ENCODE measurements around the gene CIAO3. TPM values are rescaled to one million over a fixed set of nuclear protein-coding genes. Genes with fewer than 3 reads are reported as not detected.

CIAO3 gene
- polyA plus RNA-seq, 4 donors = 15.8 to 31.2 (median 22.2) TPM

DNA sequence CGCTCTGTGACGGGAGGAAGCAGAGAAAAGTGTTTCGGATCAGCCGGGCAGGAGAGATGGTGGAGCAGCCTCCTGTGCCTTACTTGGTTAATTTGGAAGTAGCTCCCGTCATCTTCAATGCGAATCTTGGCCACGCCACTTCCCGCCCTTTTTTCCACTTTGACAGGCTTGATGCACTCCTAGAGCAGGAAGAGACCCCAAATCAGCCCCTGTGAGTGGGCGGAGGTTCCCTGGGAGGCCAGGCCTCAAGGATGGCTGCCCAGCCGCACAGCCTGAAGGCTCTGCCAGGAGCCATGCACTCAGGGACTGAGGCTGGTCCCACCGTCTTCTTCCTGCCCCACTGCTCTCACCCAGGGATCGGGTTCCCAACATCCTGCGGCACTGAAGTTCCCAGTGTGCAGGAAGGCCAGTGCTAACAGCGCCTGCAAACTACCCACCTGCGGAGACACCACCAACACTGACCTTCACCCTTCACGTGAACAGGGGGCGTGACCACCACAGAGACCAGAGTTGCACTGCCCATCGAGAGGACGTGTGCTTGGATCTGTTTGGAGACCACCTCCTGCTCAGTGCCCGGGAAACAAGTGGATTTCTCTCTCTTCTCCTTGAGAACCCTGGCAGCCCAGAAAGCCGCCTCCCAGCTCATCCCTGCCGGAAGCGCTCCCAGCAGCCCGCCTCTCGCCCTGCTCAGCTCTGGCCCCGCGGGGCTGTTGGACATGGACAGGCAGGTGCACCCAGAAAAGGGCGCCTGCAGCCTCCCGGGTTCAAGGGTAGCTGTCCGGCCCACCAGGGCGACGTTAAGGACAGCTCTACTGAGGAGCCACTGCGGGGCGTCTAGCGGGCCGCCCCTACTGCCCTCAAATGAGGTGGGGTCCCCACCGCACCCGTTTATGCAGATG is 988 bp downstream of the CIAO3 start:
- no peak for DNase-seq (ENCODE audit: low read depth in 4 of 4, low spot score in 3 of 4)

DNA sequence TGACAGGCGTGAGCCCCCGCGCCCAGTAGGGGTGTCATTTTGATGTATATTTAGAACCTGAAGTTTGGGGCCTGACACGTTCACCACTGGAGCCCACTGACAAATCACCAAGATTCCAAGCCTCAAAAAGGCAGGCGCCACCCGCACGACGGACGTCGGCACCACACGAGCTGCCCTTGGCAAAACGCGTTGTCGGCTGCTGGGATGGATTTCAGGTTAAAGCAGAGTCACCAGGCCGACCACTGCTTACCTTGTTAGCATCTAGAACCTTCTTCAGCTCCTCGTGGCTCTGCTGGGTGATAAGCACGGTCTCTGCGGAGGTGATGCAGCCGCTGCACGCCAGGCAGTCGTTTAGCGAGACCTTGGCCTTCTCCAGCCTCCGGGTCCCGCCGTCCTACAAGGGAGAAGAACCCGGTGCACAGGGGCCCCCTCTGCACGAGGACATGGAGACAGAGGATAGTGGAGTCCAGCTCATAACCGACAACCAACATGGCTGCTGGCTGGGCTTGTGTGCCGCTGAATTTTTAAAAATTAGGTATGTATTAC is 3.8 kb downstream of the CIAO3 start:
- no peak for DNase-seq (ENCODE audit: low read depth in 4 of 4, low spot score in 3 of 4)

DNA sequence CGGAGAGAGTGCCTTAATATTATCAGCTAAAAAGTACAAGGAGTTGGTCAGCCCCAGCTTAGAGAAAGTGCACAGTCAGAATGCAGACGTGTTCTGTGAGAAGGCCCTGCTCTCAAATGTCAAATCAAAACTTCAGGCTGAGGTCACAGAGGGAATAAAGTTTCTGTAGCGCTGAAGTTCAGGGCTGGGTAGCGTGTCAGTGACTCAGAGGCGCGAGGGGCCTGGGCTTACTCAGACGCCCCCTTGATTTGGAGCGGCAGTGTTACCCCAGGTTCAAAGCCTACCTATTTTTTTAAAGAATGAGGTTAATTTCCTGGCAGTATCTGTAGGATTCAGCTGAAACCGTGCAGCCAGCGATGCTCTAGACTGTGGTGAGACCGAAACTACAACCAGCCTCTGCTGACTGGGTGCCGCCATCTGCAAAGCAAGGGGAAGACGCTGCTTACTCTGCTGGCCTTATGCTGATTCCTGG is 4.8 kb downstream of the CIAO3 start:
- no peak for DNase-seq (ENCODE audit: low read depth in 4 of 4, low spot score in 3 of 4)

DNA sequence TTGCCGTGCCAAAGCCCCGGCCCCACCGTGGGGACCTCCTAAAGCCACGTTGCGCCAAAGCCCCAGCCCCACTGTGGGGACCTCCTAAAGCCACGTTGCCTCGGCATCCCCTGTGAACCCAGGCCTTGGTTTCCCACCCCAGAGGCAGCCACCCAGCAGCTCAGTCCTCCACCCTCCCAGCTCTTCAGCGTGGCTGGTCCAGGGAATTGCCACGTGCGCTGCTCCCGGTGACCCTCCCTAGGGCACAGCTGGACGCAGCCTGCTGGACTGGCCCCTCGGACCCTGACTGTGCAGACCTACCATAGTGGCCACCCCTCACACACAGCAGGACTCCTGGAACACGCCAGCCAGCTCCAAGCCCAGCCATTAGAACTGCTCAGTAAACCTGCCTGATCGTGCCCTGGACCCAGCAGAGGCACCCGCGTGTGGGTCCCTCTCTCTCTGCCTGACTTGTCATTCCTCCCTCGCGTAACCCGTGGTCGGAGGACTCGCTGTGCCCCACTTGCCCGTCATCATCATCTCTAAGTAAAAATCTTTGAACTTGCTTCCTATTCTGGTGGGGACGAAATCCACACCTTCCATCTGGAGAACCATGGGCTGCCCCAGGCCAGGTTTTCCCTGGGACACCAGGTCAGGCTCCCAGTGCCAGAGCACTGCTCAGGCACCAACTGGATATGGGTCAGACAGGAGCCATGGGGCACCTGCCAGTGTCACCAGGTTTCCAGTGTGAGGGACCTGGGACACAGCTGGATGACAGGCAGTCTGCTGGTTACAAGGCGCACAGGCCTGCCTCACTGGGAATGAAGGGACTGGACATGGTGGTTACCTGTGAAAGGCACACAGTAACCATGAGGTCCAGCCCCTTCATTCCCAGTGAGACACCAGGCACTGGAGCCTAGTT is 5.6 kb downstream of the CIAO3 start:
- no peak for DNase-seq (ENCODE audit: low read depth in 4 of 4, low spot score in 3 of 4)

DNA sequence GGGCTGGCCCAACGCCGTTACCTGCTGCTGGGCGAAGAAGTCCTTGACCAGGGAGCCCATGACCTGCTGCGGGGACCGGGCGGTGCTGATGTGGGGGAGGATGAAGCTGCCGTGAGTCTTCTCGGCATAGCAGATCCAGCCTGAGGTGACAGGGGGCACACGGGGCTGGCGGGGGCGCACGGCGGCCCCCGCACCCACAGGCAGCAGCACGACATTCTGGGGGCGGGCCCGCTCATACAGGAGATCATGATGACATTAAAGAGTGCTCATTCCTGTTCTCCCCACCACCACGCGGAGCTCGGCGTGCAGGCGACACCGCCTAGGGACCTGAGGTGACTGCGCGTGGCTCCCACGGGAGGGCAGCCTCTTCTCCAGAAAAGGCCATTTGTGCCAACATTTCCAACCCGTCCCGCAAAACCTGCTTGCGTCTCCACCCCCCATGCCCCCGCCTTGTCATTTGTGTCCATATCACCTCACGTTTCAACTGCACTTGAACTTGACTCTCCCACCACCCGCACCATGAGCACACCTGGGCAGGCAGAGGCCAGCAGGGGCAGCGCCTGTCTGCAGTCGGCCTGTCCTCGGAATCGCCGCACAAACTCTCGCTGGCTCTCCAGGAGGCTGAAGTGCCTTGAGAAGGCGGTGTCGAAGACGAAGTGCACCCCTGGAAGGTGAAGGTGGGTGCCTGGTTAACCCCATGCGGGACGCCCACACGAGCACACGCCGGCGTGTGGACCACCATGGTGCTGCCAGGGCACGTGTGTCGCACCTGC is 6.4 kb downstream of the CIAO3 start:
- no peak for DNase-seq (ENCODE audit: low read depth in 4 of 4, low spot score in 3 of 4)

DNA sequence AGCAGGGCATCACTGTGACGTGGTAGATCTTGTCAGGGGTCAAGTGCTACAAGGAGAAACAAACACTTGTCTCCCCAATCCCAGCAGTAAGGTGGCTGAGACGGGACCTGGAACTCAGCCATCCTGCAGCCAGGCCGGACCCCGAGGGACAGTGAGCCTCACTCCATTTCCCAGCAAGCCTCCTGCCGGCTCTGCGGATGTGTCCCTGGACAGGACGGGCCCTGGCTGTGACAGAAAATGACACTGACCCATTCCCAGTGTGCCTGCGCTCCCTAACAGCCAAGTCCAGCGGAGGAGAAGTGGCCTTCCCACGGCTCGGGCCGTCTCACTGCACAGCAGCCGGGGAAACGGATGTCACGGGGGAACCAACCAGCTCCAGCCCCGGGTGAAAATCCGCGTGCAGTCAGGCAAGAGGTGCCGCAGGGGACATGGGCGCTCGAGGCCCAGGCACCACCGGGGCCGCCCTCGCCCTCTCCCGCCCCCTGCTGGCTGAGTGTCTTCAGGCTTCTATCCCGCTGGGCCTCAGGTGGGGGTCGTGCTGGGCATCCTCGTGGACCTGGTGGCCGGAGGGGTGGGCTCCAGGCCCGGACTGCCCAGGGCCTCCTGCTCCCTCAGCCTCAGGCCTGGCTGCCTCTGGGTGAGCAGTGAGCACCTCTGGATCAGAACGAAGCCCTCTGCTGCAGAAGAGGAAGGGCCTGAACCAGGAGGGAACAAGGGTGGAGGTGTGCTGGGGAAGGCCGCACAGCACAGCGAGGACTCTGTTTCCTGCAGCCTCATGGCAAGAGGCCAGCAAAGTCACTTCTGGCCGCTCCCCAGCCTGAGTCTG is 7.2 kb downstream of the CIAO3 start:
- no peak for DNase-seq (ENCODE audit: low read depth in 4 of 4, low spot score in 3 of 4)

DNA sequence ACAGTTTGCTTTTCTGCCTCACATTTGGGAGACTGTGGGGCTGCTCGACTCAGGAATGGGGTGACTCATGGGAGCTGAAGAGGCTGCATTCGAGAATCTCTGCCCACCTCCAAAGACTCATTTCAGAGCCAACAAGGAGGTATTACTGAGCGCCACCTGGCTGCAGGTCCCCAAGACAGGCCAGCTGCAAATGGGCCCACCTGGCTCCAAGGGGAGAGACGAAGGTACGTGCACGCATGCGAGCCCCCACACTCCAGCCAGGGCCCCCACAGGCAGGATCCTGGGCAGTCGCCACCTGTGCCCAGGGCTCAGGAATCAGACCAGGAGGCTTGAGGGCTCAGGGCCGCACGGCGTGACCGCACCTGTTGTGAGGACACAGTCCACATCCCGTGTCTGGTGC is 7.9 kb downstream of the CIAO3 start:
- DNase-seq (ENCODE audit: low read depth in 4 of 4, low spot score in 3 of 4) = no peak

DNA sequence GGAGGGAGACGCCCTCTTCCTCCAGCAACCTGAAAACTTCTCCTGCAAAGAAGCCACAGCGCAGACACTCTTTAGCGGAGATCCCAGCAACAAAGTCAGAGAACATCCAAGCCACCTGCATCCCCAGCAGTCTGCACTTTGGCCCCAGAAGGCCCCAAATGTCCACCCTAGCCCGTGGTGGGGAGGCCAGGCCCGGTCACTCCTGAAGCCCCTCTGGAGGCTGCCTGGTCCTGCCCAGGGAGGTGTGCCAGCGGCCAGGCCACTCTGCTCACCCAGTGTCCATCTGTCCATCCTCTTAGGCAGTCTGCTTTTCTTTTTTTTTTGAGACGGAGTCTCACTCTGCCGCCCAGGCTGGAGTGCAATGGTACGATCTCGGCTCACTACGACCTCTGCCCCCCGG is 8.5 kb downstream of the CIAO3 start:
- no peak for DNase-seq (ENCODE audit: low read depth in 4 of 4, low spot score in 3 of 4)

DNA sequence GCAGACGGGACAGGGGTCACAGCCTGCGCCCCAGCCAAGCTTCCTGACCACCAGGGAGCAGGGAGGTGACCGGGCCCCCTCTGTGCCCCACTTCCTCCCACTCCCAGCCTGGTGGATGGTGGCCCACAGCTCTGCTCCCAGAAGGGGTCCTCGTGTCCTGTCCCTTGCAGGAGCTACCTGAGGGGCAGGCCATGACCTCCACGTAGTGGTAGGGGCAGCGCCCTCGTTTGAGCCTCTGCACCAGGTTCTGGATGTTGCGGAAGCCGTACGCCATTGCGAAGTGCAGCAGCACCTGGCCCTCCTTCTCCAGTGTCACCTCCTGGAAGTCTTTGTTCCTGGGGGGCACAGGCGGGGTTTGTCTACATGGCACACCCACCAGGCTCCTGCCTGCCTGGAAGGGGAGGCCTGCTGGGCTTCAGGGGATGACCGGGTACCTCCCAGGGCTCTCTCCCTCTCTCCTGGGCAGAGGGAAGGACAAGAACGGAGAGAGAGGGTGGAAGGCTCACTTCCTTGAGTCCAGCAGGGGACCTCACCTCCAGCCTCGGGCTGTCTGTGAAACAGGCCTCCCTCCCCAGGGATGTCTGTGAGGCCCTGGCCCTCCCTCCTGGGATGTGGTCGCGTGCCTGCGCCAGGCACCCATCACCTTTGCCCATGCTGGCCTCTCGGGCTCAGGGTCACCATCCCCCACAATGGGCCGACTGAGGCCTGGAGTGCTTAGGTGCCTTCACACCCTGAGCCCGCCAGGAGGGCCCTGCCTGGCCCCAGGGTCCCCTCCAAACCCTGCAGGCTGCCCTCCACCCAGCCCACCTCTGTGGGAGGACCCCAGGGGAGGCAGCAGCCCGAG is 9.9 kb downstream of the CIAO3 start:
- DNase-seq (ENCODE audit: low read depth in 4 of 4, low spot score in 3 of 4) = no peak

DNA sequence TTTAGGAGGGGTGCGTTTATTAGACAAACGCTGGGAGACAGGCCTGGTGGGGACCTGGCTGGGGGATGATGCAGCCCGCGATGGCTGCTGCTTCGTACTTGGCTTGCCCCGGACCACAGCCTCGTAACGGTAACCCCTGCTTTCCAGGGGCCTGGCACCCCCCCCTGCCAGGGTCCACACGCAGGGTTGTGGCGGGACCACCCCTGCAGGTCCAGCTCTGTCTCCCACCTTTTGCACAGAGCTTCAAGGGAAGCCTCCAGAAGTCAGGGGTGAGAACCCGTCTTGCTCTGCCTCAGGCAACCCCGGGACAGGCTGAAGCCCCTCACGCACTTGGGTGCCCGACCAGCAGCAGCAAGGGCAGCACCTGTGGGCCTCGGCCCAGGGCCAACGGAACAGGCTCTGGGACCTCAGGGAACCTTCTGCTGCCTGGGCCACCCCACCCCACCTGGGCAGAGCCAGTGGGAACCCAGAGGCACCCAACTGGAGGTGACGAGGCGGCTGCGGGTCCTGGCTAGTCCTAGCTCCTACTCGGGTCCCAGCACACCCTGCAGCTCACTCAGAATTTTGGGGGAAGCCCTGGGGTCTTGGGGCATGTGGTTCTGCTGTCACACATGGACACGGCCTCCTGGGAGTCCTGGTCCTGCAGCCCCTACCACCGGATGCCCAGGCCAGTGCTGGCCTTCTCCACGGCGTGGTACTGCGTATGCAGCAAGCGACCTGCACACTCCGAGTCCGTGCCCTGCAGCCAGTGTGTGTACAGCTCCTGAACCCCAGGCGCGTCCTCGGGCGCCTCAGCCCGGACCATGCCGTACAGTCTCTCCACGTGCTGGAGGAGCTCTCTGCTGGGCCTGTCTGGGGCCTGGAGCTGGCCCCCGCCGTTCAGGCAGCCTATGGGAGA is 10.8 kb downstream of the CIAO3 start:
- no peak for DNase-seq (ENCODE audit: low read depth in 4 of 4, low spot score in 3 of 4)

DNA sequence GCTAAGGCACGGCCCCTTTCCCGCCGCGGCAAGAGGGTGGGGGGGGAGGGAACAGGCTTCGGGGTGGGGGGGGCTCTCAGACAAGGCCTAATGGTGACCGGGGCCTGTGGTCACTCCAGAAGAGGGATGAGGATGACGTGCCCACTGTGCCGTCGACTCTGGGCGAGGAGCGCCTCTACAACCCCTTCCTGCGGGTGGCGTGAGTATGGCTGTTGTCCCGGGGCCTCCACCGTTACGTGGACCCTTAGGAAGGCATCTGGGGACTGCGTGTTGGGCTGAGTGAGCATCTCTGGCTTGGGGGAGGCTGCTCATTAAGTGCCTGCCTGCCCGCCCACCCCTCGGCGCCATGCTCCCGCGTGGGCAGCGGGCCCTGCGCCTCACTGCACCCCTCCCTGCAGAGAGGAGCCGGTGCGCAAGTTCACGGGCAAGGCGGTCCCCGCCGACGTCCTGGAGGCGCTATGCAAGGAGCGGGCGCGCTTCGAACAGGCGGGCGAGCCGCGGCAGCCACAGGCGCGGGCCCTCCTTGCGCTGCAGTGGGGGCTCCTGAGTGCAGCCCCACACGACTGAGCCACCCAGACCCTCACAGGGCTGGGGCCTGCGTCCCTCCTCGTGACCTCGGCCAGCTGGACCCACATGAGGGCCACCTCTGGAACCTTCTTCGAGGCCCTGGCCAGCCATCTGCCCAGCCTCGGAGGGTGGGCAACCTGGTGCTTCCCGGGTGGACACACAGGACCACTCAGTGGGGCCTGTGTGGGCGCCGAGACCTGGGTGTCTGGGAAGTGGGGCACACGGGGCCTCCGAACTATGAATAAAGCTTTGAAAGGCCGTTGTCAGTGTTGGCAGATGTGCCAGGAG is 11.7 kb downstream of the CIAO3 start:
- DNase-seq (ENCODE audit: low read depth in 4 of 4, low spot score in 3 of 4) = no peak

DNA sequence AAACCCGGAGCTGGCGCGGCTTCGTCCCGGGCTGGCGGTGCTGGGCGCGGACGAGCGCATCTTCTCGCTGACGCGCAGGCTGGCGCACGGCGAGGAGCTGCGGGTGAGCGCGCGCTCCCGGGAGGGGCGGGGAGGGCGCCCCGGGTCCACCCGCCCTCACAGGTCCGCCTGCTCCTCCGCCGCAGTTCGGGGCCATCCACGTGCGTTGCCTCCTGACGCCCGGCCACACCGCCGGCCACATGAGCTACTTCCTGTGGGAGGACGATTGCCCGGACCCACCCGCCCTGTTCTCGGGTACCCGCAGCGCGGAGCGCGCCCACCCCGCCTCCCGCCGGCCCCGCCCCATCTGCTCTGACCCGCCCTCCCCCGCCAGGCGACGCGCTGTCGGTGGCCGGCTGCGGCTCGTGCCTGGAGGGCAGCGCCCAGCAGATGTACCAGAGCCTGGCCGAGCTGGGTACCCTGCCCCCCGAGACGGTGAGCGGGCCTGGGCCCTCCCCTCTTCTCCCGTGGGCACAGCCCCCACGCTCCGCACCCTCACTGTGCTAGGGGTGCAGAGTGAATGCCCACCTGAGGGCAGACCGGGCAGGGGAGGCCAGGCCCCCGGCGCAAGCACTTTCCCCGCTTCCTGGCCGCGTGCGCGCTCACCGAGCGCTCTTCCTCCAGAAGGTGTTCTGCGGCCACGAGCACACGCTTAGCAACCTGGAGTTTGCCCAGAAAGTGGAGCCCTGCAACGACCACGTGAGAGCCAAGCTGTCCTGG is 12.5 kb downstream of the CIAO3 start:
- no peak for DNase-seq (ENCODE audit: low read depth in 4 of 4, low spot score in 3 of 4)

DNA sequence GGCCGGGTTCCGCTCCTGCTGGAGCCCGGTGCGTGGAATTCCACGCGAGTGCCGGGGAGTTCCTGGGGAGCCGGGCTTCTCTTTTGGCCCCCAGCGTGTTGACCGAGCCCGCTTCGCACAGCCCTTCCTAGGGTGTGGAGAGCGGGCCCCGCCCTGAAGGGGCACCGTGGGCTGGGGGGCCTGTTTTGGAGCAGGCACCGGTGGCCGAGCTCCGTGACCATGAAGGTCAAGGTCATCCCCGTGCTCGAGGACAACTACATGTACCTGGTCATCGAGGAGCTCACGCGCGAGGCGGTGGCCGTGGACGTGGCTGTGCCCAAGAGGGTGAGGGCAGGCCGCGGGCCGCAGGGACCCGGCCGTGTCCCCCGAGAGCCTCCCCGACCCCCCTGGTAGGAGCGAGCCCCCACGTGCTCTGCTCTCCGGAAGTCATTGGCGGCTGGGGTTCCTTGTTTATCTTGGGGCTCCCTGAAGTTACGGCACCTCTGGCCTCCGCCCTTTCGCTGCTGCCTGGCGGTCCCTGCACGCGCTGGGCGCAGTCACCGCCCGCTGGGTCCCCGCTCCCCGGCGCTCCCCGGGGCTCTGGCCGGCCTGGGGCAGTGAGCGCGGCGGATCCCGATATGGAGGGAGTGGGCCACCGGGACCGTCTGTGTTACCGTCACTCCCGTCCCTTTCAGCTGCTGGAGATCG is 13.4 kb downstream of the CIAO3 start:
- no peak for DNase-seq (ENCODE audit: low read depth in 4 of 4, low spot score in 3 of 4)

DNA sequence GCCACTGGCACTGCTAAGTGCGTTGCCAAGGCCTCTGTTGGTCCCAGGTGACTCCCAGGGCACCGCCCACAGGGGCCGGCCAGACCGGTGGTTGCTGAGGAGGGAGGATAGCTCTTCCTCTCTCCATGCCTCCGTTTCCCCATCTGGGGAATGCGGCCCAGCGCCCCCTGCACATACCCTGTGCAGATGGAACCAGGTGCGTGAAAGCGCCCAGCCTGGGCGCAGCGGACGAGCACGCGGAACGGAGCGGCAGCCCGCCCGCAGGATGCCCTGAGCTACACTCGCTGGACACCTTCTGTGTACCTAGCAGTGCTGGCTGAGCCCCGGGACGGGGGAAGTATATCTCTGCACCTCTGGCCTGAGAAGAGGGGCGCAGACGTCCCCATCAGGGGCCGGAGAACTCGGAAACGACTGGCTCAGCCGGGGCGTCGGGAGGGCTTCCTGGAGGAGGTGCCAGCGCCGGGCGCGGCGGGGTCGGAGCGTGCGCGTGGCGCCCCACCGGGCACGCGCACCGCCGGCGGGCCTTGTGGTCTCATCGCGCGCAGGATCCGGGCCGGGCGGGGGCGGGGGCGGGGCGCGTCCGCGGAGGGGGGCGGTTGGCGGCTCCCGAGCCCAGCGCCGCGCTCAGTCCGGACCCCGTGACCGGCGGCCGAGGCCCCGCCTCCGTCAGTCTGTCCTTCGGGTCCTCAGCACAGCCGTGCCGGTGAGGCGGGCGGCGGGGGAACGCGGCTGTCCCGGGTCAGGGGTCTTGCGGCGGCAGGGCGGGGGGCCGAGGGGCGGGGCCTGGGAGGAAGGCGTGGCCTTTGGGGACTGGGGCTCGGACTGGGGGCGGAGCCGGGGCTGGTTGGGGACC is 14.1 kb downstream of the CIAO3 start, which contains the start of the genes CCDC78 and HAGHL:
TSS of gene CCDC78 (minus strand) at position 6 of the 853 bp plus-strand sequence. CDS start 76 bp downstream, outside the sequence.
TSS of gene HAGHL (plus strand) at position 669 of the 853 bp plus-strand sequence. CDS start 404 bp downstream, outside the sequence.
- no peak for DNase-seq (ENCODE audit: low read depth in 4 of 4, low spot score in 3 of 4)

DNA sequence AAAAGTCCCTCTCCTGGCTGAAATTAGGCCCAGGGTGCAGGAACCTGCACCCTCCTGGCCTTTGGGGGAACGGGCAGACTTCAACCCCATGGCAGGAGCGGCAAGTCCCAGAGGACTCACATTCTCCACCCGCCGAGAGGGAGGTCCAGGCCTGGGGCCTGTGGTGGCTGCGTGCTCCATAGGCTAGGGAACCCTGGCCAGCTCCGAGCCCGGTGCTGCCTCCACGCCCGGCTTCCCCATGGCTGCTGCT is 14.7 kb downstream of the CIAO3 start:
- DNase-seq (ENCODE audit: low read depth in 4 of 4, low spot score in 3 of 4) = no peak
